ENCODE measurements around the gene NACC2.

DNA sequence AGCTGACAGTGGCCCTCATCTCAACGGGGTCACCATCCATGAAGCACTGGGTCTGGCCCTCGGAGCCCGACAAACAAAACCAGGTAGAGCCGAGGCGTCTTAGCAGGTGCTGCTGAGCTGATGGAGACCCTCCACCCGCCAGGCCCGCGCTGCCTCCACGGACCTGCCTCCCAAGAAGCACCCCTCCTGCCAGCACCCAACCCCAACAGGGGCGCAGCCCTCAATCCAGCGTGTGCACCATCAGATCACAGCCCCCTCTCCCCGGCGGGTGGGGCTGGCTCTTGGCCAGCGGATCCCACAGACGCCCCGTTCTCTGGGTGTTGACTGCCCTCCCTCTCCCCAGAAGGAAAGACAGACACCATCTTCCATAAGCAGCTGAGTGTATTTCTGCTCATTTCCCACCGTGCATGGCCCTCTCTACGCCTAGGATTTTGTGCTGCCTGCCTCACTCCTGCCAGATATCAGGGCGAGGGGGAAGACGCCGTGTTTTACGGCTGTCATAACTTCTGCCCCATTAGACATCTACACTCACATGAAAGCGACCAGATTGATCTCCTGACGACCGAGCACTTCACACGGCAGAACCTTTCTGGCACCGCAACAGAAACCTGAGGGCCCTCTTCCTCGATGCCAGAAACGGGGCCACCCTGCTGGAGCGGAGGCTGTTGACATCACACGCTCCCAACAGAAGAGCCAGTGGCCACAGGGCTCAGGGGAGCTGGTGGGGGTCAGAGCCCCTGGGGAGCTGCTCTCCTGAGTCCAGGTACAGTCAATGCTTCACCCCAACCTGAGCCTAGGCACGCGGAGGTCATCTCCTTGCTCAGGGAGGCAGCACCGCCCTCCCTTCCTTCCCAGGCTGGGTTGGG lies 12.4 kb downstream of the NACC2 start:
- TF ChIP-seq, protein P1, sequence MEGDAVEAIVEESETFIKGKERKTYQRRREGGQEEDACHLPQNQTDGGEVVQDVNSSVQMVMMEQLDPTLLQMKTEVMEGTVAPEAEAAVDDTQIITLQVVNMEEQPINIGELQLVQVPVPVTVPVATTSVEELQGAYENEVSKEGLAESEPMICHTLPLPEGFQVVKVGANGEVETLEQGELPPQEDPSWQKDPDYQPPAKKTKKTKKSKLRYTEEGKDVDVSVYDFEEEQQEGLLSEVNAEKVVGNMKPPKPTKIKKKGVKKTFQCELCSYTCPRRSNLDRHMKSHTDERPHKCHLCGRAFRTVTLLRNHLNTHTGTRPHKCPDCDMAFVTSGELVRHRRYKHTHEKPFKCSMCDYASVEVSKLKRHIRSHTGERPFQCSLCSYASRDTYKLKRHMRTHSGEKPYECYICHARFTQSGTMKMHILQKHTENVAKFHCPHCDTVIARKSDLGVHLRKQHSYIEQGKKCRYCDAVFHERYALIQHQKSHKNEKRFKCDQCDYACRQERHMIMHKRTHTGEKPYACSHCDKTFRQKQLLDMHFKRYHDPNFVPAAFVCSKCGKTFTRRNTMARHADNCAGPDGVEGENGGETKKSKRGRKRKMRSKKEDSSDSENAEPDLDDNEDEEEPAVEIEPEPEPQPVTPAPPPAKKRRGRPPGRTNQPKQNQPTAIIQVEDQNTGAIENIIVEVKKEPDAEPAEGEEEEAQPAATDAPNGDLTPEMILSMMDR (conservative IDR thresholded peaks at IDR 0.05 in 1 of 2, IDR thresholded peaks at IDR 0.05 in 1 of 2; ENCODE audit: low read depth in 1 of 2, low read length in 2 of 2), result no peak
- no peak for TF ChIP-seq EZH2 (IDR thresholded peaks at IDR 0.05; ENCODE audit: low read length, missing control alignments)

Measured in fibroblast of lung (primary cell).